HCT116 (cell line): ENCODE results near the gene CEP131. TPM values are rescaled to one million over a fixed set of nuclear protein-coding genes. Genes with fewer than 3 reads are reported as not detected.

Experiments
- ATAC-seq: fragments of 200-7000 bp; cut with Tn5 transposase; 2 replicates; pipeline ENCODE4 v1.9.1; 2020; ENCODE audit warnings: mild to moderate bottlenecking, moderate library complexity
- BruUV-seq: library from RNA; stranded (reverse); fragments of 400-500 nt; replicated peaks from 2 replicates; lab custom pipeline; 2021; lab: Mats Ljungman, UMichigan
- CTCF ChIA-PET: fragments of 300-600 bp; sonication (Branson Sonifier 250); formaldehyde crosslinking; loops from one replicate; lab custom pipeline; 2021; ENCODE audit warnings: antibody characterized with exemption; lab: Charles Lee
- POLR2A ChIA-PET: fragments of 300-600, 350-600 bp; sonication (Branson Sonifier 250); formaldehyde crosslinking; loops from one replicate; lab custom pipeline; 2021; ENCODE audit warnings: antibody characterized with exemption; lab: Charles Lee
- RAD21 ChIA-PET, 2 experiments: fragments of 300-600 bp; sonication (Branson Sonifier 250); formaldehyde crosslinking; loops; one replicate each; lab custom pipeline; 2023; ENCODE audit warnings: low total read pairs in 2 of 2; ENCODE audit not compliant: uncharacterized antibody in 2 of 2, unreplicated experiment in 2 of 2, low non-redundant PET in 1 of 2; lab: Charles Lee
- DNase-seq: peaks from one replicate; pipeline ENCODE4 v3.0.0-alpha.2; 2010; ENCODE audit warnings: low read depth, low spot score
- H2AFZ ChIP-seq: fragments of 200-600 bp; shearing (Covaris generic), sonication (generic); 2 replicates; pipeline ENCODE4 v1.6.1; 2017; ENCODE audit warnings: low read depth, mixed run types, mixed read lengths, antibody characterized with exemption, low read length; ENCODE audit not compliant: poor library complexity, severe bottlenecking
- H3K27ac ChIP-seq: 2 replicates; pipeline ENCODE4 v1.5.1; 2012; ENCODE audit warnings: low read depth, low read length
- H3K27me3 ChIP-seq: fragments of 200-600 bp; sonication (generic); 2 replicates; pipeline ENCODE4 v1.6.1; 2016; ENCODE audit warnings: mixed run types, low read length, mixed read lengths; ENCODE audit not compliant: insufficient read depth
- H3K36me3 ChIP-seq, 2 experiments: fragments of 200-500 bp in 1 of 2; fragments of 200-600 bp in 1 of 2; sonication (Bioruptor generic) in 1 of 2; sonication (generic) in 1 of 2; 2 replicates each; pipeline versions ENCODE4 v1.5.1 to v1.6.1; 2014 to 2016; ENCODE audit warnings: low read length in 2 of 2, inconsistent platforms in 1 of 2, mixed read lengths in 1 of 2, mixed run types in 1 of 2; ENCODE audit not compliant: insufficient read depth in 2 of 2, control insufficient read depth in 1 of 2
- H3K4me1 ChIP-seq, 2 experiments: fragments of 200-600 bp in 1 of 2; sonication (generic) in 1 of 2; 2 replicates each; pipeline versions ENCODE4 v1.5.1 to v1.6.1; 2012 to 2017; ENCODE audit warnings: low read length in 2 of 2, inconsistent platforms in 1 of 2, mild to moderate bottlenecking in 1 of 2, mixed read lengths in 1 of 2, mixed run types in 1 of 2, moderate library complexity in 1 of 2; ENCODE audit not compliant: insufficient read depth in 2 of 2, control insufficient read depth in 1 of 2
- H3K4me2 ChIP-seq: fragments of 200-600 bp; sonication (generic); 2 replicates; pipeline ENCODE4 v1.6.1; 2017; ENCODE audit warnings: mixed run types, low read length, mixed read lengths
- H3K4me3 ChIP-seq, 2 experiments: fragments of 200-600 bp in 1 of 2; sonication (generic) in 1 of 2; replicated peaks in 1 of 2; 2 replicates each; pipeline ENCODE4 v1.5.1; 2011 to 2016; ENCODE audit warnings: low read length in 2 of 2, control low read depth in 1 of 2, low read depth in 1 of 2, mild to moderate bottlenecking in 1 of 2, mixed read lengths in 1 of 2, mixed run types in 1 of 2
- H3K79me2 ChIP-seq: fragments of 200-600 bp; sonication (generic); 2 replicates; pipeline ENCODE4 v1.6.1; 2017; ENCODE audit warnings: mild to moderate bottlenecking, mixed run types, low read length, moderate library complexity, mixed read lengths; ENCODE audit not compliant: insufficient read depth
- H3K9ac ChIP-seq: fragments of 200-600 bp; sonication (generic); 2 replicates; pipeline ENCODE4 v1.6.1; 2016; ENCODE audit warnings: low read length, mixed read lengths
- H3K9me2 ChIP-seq: fragments of 200-600 bp; sonication (generic), shearing (Covaris generic); 2 replicates; pipeline ENCODE4 v1.6.1; 2017; ENCODE audit warnings: mixed run types, mild to moderate bottlenecking, moderate library complexity; ENCODE audit not compliant: insufficient read depth
- H3K9me3 ChIP-seq, 2 experiments: fragments of 200-500 bp in 1 of 2; fragments of 200-600 bp in 1 of 2; sonication (Bioruptor generic) in 1 of 2; sonication (generic) in 1 of 2; 2 replicates each; pipeline ENCODE4 v1.6.1; 2014 to 2017; ENCODE audit warnings: low read length in 2 of 2, mixed read lengths in 2 of 2, inconsistent platforms in 1 of 2, low read depth in 1 of 2, mild to moderate bottlenecking in 1 of 2, mixed run types in 1 of 2, moderate library complexity in 1 of 2; ENCODE audit not compliant: control insufficient read depth in 1 of 2, insufficient read depth in 1 of 2
- H4K20me1 ChIP-seq: fragments of 200-600 bp; sonication (generic), shearing (Covaris generic); 2 replicates; pipeline ENCODE4 v1.6.1; 2017; ENCODE audit warnings: mixed run types, mild to moderate bottlenecking, moderate library complexity; ENCODE audit not compliant: insufficient read depth
- CTCF ChIP-seq, 3 experiments: fragments of 200-600 bp in 1 of 3; sonication (generic) in 1 of 3; IDR thresholded peaks in 2 of 3; conservative IDR thresholded peaks in 1 of 3; 2 replicates each; pipeline ENCODE4 v1.5.1; 2012 to 2017; ENCODE audit warnings: low read depth in 2 of 3, low read length in 2 of 3, antibody characterized with exemption in 1 of 3, borderline replicate concordance in 1 of 3, control low read depth in 1 of 3, mild to moderate bottlenecking in 1 of 3, mixed read lengths in 1 of 3, mixed run types in 1 of 3, moderate library complexity in 1 of 3; ENCODE audit not compliant: insufficient read depth in 1 of 3
- JUND ChIP-seq: IDR thresholded peaks from 2 replicates; pipeline ENCODE4 v1.6.1; 2012
- RAD21 ChIP-seq: IDR thresholded peaks from 2 replicates; pipeline ENCODE4 v1.6.1; 2012; ENCODE audit warnings: low read depth, mild to moderate bottlenecking
- SP1 ChIP-seq: IDR thresholded peaks from 2 replicates; pipeline ENCODE4 v1.6.1; 2012; ENCODE audit warnings: low read depth
- intact Hi-C: fragments of 100-400 bp; cut with micrococcal nuclease; formaldehyde crosslinking; loops from 2 replicates; pipeline ENCODE4 v1.10.0; 2022
- total RNA-seq: library from RNA; stranded (reverse); gene quantifications from one replicate; pipeline ENCODE4 v1.2.1, GENCODE V29; 2021; ENCODE audit not compliant: unreplicated experiment

CEP131 gene
- total RNA-seq, 1 experiment from 2014 or later, result 30.2 TPM

- Histone ChIP-seq H3K27ac (no peak overlapping the region), H3K79me2 (peaks cover 9% of the 10 kb centered on the region; the same call in 1 of the 2 replicates), H3K4me1 (no peaks in the 10 kb centered on the region), H3K27me3 (no peaks in the 10 kb centered on the region), H3K36me3 (peaks cover 35 to 36% of the 10 kb centered on the region in 2 experiments; a peak in 3 of 4 replicates), H3K9ac (no peak overlapping the region), H3K9me2 (no peaks in the 10 kb centered on the region), H3K9me3 (peaks cover 0 to 4% of the 10 kb centered on the region in 2 experiments; a peak in 1 of 4 replicates), H4K20me1 (no peaks in the 10 kb centered on the region), H3K4me2 (no peak overlapping the region), H3K4me3 (no peak overlapping the region), H2AFZ (no peak overlapping the region)
- POLR2A ChIA-PET, result interaction anchor here (1.3 to 1.7 kb wide), 2 partner anchors 140 to 217 kb away, joined by 3 to 4 read pairs; partner anchors contain the start of gene BAHCC1
- no TSS peak for BruUV-seq
- CTCF ChIA-PET, result interaction anchor here (1.2 to 3.0 kb wide), 2 partner anchors 217 to 229 kb away, joined by 5 to 17 read pairs; no protein-coding TSS in a partner anchor
- intact Hi-C loops, result no loop called here
- peak; percentile 57 for ATAC-seq
- TF ChIP-seq CTCF (IDR thresholded peaks at IDR 0.05 in 2 of 3, conservative IDR thresholded peaks at IDR 0.05 in 1 of 3; ENCODE audit: borderline replicate concordance in 1 of 3, insufficient read depth in 1 of 3, low read depth in 2 of 3, low read length in 2 of 3) (peak in 2 of 3 experiments; percentile 36 to 37; a peak in 4 of 6 replicates), SP1 (no peak), JUND (no peak), RAD21 (peak; percentile 26)
- RAD21 ChIA-PET, result no interaction called here
- no peak for DNase-seq
Measured at GRCh38 chr17:81254955-81255717, 32.4 kb upstream of the CEP131 start.
